ENCODE data around the gene GUCY1A1.
"Not testable (repeated sequence)": the region's sequence is repeated elsewhere in the genome, so short reads cannot be mapped to it uniquely, and the experiment has no call there.

GUCY1A1 gene

GRCh38 chr4:155666344-155667221 lies at the start of gene GUCY1A1:
TSS of gene GUCY1A1 (plus strand) at chr4:155666848. CDS start at chr4:155696868, 30,020 bp downstream.
- peak in 39 of 58 donors; percentile 4 to 69 (median 39) for DNase-seq

GRCh38 chr4:155617296-155617695 lies 49.4 kb upstream of the GUCY1A1 start:
- DNase-seq: no peak

- DNase-seq: no peak
Measured at GRCh38 chr4:155618183-155618838, 48.3 kb upstream of the GUCY1A1 start.

- DNase-seq: no peak
Measured at GRCh38 chr4:155620637-155621036, 46.0 kb upstream of the GUCY1A1 start.

- no peak for DNase-seq
Measured at GRCh38 chr4:155624478-155624877, 42.2 kb upstream of the GUCY1A1 start.

GRCh38 chr4:155626561-155626960 lies 40.1 kb upstream of the GUCY1A1 start:
- DNase-seq: no peak

- DNase-seq: no peak
Measured at GRCh38 chr4:155629183-155629825, 37.3 kb upstream of the GUCY1A1 start.

- DNase-seq: no peak
Measured at GRCh38 chr4:155629956-155630355, 36.7 kb upstream of the GUCY1A1 start.

- DNase-seq: no peak
Measured at GRCh38 chr4:155632310-155632840, 34.3 kb upstream of the GUCY1A1 start.

- DNase-seq: no peak
Measured at GRCh38 chr4:155638195-155638965, 28.3 kb upstream of the GUCY1A1 start.

- DNase-seq: peak in 2 of 58 donors; percentile 7 to 10
Measured at GRCh38 chr4:155639704-155640523, 26.7 kb upstream of the GUCY1A1 start.

GRCh38 chr4:155640751-155641150 lies 25.9 kb upstream of the GUCY1A1 start:
- no peak for DNase-seq

- no peak for DNase-seq
Measured at GRCh38 chr4:155643087-155643486, 23.6 kb upstream of the GUCY1A1 start.

GRCh38 chr4:155646001-155646400 lies 20.6 kb upstream of the GUCY1A1 start:
- DNase-seq: no peak

- not testable (repeated sequence) for DNase-seq
Measured at GRCh38 chr4:155650785-155651184, 15.9 kb upstream of the GUCY1A1 start.

- DNase-seq: no peak
Measured at GRCh38 chr4:155653052-155653451, 13.6 kb upstream of the GUCY1A1 start.

GRCh38 chr4:155656025-155656424 lies 10.6 kb upstream of the GUCY1A1 start:
- no peak for DNase-seq

GRCh38 chr4:155657169-155657568 lies 9.5 kb upstream of the GUCY1A1 start:
- DNase-seq: no peak

- DNase-seq: no peak
Measured at GRCh38 chr4:155657985-155658680, 8.5 kb upstream of the GUCY1A1 start.

Measured in anterior cingulate cortex (tissue), 58 donors.